Esophagus squamous epithelium (tissue), 4 donors: Measurements from ENCODE around the gene UGT1A8.

Experiments
- CTCF ChIP-seq, 6 experiments: fragments of 450-650 bp in 4 of 6; fragments of 200-600 bp in 2 of 6; sonication (generic) in 2 of 6; IDR thresholded peaks; one replicate each; pipeline ENCODE4 v1.5.1; 2016 to 2019; ENCODE audit warnings: antibody characterized with exemption in 6 of 6, mild to moderate bottlenecking in 4 of 6, moderate library complexity in 4 of 6
- POLR2A ChIP-seq, 4 donors: fragments of 450-650 bp; IDR thresholded peaks; one replicate each; pipeline ENCODE4 v1.6.1; 2017; ENCODE audit warnings: antibody characterized with exemption in 4 of 4, mild to moderate bottlenecking in 4 of 4, moderate library complexity in 3 of 4

GRCh38 chr2:233795735-233796171, 178.3 kb downstream of the UGT1A8 start:
- TF ChIP-seq CTCF (IDR thresholded peaks at IDR 0.05) (no peak), POLR2A (IDR thresholded peaks at IDR 0.05) (no peak)
